Measurements from ENCODE around the gene EXOSC5. TPM values are rescaled to one million over a fixed set of nuclear protein-coding genes. Genes with fewer than 3 reads are reported as not detected.
A peak's percentile ranks its signal among the peaks of the same experiment; 100 is the strongest.

EXOSC5 gene
- total and polyA plus RNA-seq, 10 of the 15 experiments (the other 5 are each of a cell fraction or from before 2014, with no cell fraction given) = 15.8 to 123 (median 52.7) TPM

- TF ChIP-seq MTA2 (IDR thresholded peaks at IDR 0.05; ENCODE audit: low read depth) (peak; percentile 48; the same call in 1 of the 2 replicates), SPI1 (IDR thresholded peaks at IDR 0.05; ENCODE audit: borderline replicate concordance, insufficient read depth, low read depth, low read length) (peak; percentile 56; the same call in 1 of the 2 replicates), SUZ12 (IDR thresholded peaks at IDR 0.05; ENCODE audit: unreplicated experiment) (no peak), STAT3 (IDR thresholded peaks at IDR 0.05; ENCODE audit: low read depth, low read length) (no peak), EED (IDR thresholded peaks at IDR 0.05; ENCODE audit: low read depth) (no peak), KLF5 (IDR thresholded peaks at IDR 0.05; ENCODE audit: partially characterized antibody) (no peak), RBBP5 (conservative IDR thresholded peaks at IDR 0.05) (no peak), CHD4 (IDR thresholded peaks at IDR 0.05) (no peak), IKZF1 (conservative IDR thresholded peaks at IDR 0.05) (peak; percentile 91), RELB (IDR thresholded peaks at IDR 0.05; ENCODE audit: low read depth) (peak; percentile 82), SMAD5 (IDR thresholded peaks at IDR 0.05; ENCODE audit: low read depth) (no peak), RAD21 (IDR thresholded peaks at IDR 0.05; ENCODE audit: insufficient read depth, low read depth, low read length) (no peak), MAX (IDR thresholded peaks at IDR 0.05; ENCODE audit: low read depth, low read length) (no peak), IKZF2 (IDR thresholded peaks at IDR 0.05) (peak; percentile 85 to 91), ZBTB11 (CRISPR knock-in tag; IDR thresholded peaks at IDR 0.05) (no peak), NFXL1 (IDR thresholded peaks at IDR 0.05; ENCODE audit: borderline replicate concordance) (no peak), CEBPZ (IDR thresholded peaks at IDR 0.05; ENCODE audit: low read depth, low read length) (no peak), TAF1 (IDR thresholded peaks at IDR 0.05; ENCODE audit: borderline replicate concordance, low read depth, low read length) (no peak), CBFB (IDR thresholded peaks at IDR 0.05; ENCODE audit: low read depth) (no peak), IRF4 (IDR thresholded peaks at IDR 0.05; ENCODE audit: low read depth, low read length) (no peak), HCFC1 (IDR thresholded peaks at IDR 0.05; ENCODE audit: low read length) (no peak), BHLHE40 (IDR thresholded peaks at IDR 0.05; ENCODE audit: borderline replicate concordance in 1 of 2, low read depth in 2 of 2, low read length in 1 of 2) (0 out of 4 replicates have a peak, but pooled peaks of 1 of the 2 experiments have one; percentile 10), ZSCAN29 (IDR thresholded peaks at IDR 0.05) (no peak), SIX5 (IDR thresholded peaks at IDR 0.05; ENCODE audit: low read depth, low read length, severe bottlenecking) (no peak), RCOR1 (conservative IDR thresholded peaks at IDR 0.05; ENCODE audit: low read depth, low read length) (no peak)
These were observed 29.3 kb downstream of the EXOSC5 start (continued) for GRCh38 chr19:41367848-41368301.

All from GM12878 (cell line).